HepG2 (cell line): ENCODE measurements around the gene VWA5B1. TPM values are rescaled to one million over a fixed set of nuclear protein-coding genes. Genes with fewer than 3 reads are reported as not detected.
A peak's percentile ranks its signal among the peaks of the same experiment; 100 is the strongest.

ENCODE experiments used
- ATAC-seq: fragments of 200-7000 bp; cut with Tn5 transposase; 3 replicates; pipeline ENCODE4 v1.9.1; 2020; ENCODE audit warnings: mild to moderate bottlenecking, moderate library complexity
- Bru-seq: library from RNA; stranded (reverse); fragments of 400-500 nt; gene quantifications from one replicate; lab custom pipeline; 2021; lab: Mats Ljungman, UMichigan
- BruChase-seq, 2 experiments: library from RNA; stranded (reverse); fragments of 400-500 nt; gene quantifications; one replicate each; lab custom pipeline; 2021; lab: Mats Ljungman, UMichigan
- BruUV-seq: library from RNA; stranded (reverse); fragments of 400-500 nt; replicated peaks from 2 replicates; lab custom pipeline; 2021; lab: Mats Ljungman, UMichigan
- CTCF ChIA-PET: fragments of 300-600 bp; formaldehyde crosslinking; extraction: SDS; loops from one replicate; lab custom pipeline; 2021; ENCODE audit warnings: low total read pairs, inconsistent platforms, low intra/inter-chr PET ratio; lab: Yijun Ruan, JAX
- POLR2A ChIA-PET: fragments of 350-600 bp; sonication (Branson Sonifier 250); formaldehyde crosslinking; loops from one replicate; lab custom pipeline; 2020; ENCODE audit warnings: antibody characterized with exemption, inconsistent platforms; lab: Yijun Ruan, JAX
- DNase-seq: peaks from one replicate; pipeline ENCODE4 v3.0.0-alpha.2; 2015; ENCODE audit warnings: low spot score
- FAIRE-seq: peaks from 3 replicates; lab custom pipeline; 2011; peaks lifted over from hg19 to GRCh38; lab: Jason Lieb, UNC
- H2AFZ ChIP-seq: one replicate; pipeline ENCODE4 v1.6.1; 2011; ENCODE audit warnings: low read length, inconsistent platforms
- H3K27ac ChIP-seq: fragments of 300-600 bp; 3 replicates; pipeline ENCODE4 v1.8.0; 2011; ENCODE audit warnings: mixed run types, mild to moderate bottlenecking, mixed read lengths, low read length, inconsistent platforms; ENCODE audit not compliant: insufficient read depth; ENCODE audit errors: extremely low read length
- H3K27me3 ChIP-seq, 2 experiments: fragments of 200-600 bp in 1 of 2; 2 replicates in 1 of 2; 3 replicates in 1 of 2; pipeline versions ENCODE4 v1.6.0 to v1.8.0; 2011; ENCODE audit warnings: low read length in 2 of 2, mild to moderate bottlenecking in 2 of 2, moderate library complexity in 2 of 2, inconsistent platforms in 1 of 2; ENCODE audit not compliant: insufficient read depth in 2 of 2, control insufficient read depth in 1 of 2
- H3K36me3 ChIP-seq, 2 experiments: fragments of 200-600 bp in 1 of 2; replicated peaks in 1 of 2; 2 replicates in 1 of 2; 3 replicates in 1 of 2; pipeline versions ENCODE4 v1.5.1 to v1.8.0; 2011; ENCODE audit warnings: low read length in 2 of 2, inconsistent platforms in 1 of 2; ENCODE audit not compliant: insufficient read depth in 2 of 2, control insufficient read depth in 1 of 2
- H3K4me1 ChIP-seq: 2 replicates; pipeline ENCODE4 v1.5.1; 2012; ENCODE audit warnings: low read length, inconsistent platforms; ENCODE audit not compliant: insufficient read depth
- H3K4me2 ChIP-seq: 2 replicates; pipeline ENCODE4 v1.6.0; 2011; ENCODE audit warnings: low read depth, low read length, inconsistent platforms
- H3K4me3 ChIP-seq, 3 experiments: fragments of 200-600 bp in 1 of 3; sonication (generic), shearing (Covaris generic) in 1 of 3; replicated peaks in 1 of 3; 2 replicates each; pipeline ENCODE4 v1.5.1; 2011 to 2016; ENCODE audit warnings: low read length in 3 of 3, inconsistent platforms in 2 of 3, low read depth in 2 of 3, mild to moderate bottlenecking in 2 of 3, control low read depth in 1 of 3, mixed read lengths in 1 of 3; ENCODE audit not compliant: insufficient read depth in 1 of 3
- H3K79me2 ChIP-seq: one replicate; pipeline ENCODE4 v1.6.1; 2011; ENCODE audit warnings: low read length, inconsistent platforms; ENCODE audit not compliant: insufficient read depth
- H3K9ac ChIP-seq: 2 replicates; pipeline ENCODE4 v1.6.0; 2011; ENCODE audit warnings: mild to moderate bottlenecking, low read depth, low read length, inconsistent platforms; ENCODE audit not compliant: insufficient read depth
- H3K9me3 ChIP-seq: 2 replicates; pipeline ENCODE4 v1.5.1; 2012; ENCODE audit warnings: mild to moderate bottlenecking, low read length
- H4K20me1 ChIP-seq: 2 replicates; pipeline ENCODE4 v1.6.0; 2011; ENCODE audit warnings: inconsistent platforms, mild to moderate bottlenecking, low read length, moderate library complexity; ENCODE audit not compliant: insufficient read depth
- HDAC1 ChIP-seq: sonication (generic); formaldehyde crosslinking; IDR thresholded peaks from 2 replicates; pipeline ENCODE4 v1.5.1; 2020; ENCODE audit warnings: mild to moderate bottlenecking, missing genetic modification reagents
- HMG20B ChIP-seq: conservative IDR thresholded peaks from 2 replicates; pipeline ENCODE4 v1.6.1; 2016; ENCODE audit warnings: missing genetic modification reagents, missing compliant biosample characterization
- HMGA1 ChIP-seq: sonication (generic); formaldehyde crosslinking; conservative IDR thresholded peaks from 2 replicates; pipeline ENCODE4 v1.4.0; 2020; ENCODE audit warnings: missing genetic modification reagents
- JDP2 ChIP-seq: sonication (generic); formaldehyde crosslinking; IDR thresholded peaks from 2 replicates; pipeline ENCODE4 v1.8.1; 2022; ENCODE audit warnings: missing genetic modification reagents, borderline replicate concordance
- MYNN ChIP-seq: sonication (generic); formaldehyde crosslinking; IDR thresholded peaks from 2 replicates; pipeline ENCODE4 v1.4.0; 2020; ENCODE audit warnings: mild to moderate bottlenecking, low read depth, missing genetic modification reagents
- ZBTB21 ChIP-seq: sonication (generic); formaldehyde crosslinking; IDR thresholded peaks from 2 replicates; pipeline ENCODE4 v1.4.0; 2020; ENCODE audit warnings: missing genetic modification reagents
- ZNF34 ChIP-seq: sonication (generic); formaldehyde crosslinking; IDR thresholded peaks from 2 replicates; pipeline ENCODE4 v1.4.0; 2020; ENCODE audit warnings: mild to moderate bottlenecking, missing genetic modification reagents, borderline replicate concordance
- ZNF550 ChIP-seq: sonication (generic); formaldehyde crosslinking; IDR thresholded peaks from 2 replicates; pipeline ENCODE4 v1.4.0; 2020; ENCODE audit warnings: mild to moderate bottlenecking, missing genetic modification reagents, borderline replicate concordance
- ZNF629 ChIP-seq: sonication (generic); formaldehyde crosslinking; conservative IDR thresholded peaks from 2 replicates; pipeline ENCODE4 v1.5.0; 2020; ENCODE audit warnings: missing genetic modification reagents
- WGBS: methylation state at CpG from one replicate; pipeline ENCODE4 v1.1.6; 2017; ENCODE audit warnings: low lambda C conversion rate; 5-methylcytosine and 5-hydroxymethylcytosine counted together
- in situ Hi-C: cut with HindIII; loops from 2 replicates; pipeline ENCODE4 v1.10.0; 2017; ENCODE audit warnings: low pct_unique_long_range_greater_than_20kb; ENCODE audit not compliant: extremely low pct_ligation_motif_present
- intact Hi-C: fragments of 100-400 bp; cut with micrococcal nuclease; formaldehyde crosslinking; loops from one replicate; pipeline ENCODE4 v1.10.0; 2022; ENCODE audit not compliant: unreplicated experiment
- long read RNA-seq, 2 experiments: library from RNA in 1 of 2; library from polyadenylated mRNA in 1 of 2; stranded (forward) in 1 of 2; unstranded in 1 of 2; transcript quantifications; one replicate each; pipeline ENCODE4 v2.0.0, GENCODE V29; 2019 to 2022
- polyA minus RNA-seq, 3 experiments: library from RNA; depleted of rRNA, polyadenylated mRNA; stranded (reverse); fragments of >200 nt; gene quantifications; 2 replicates each; pipeline ENCODE4 v1.2.3, GENCODE V29; 2011; ENCODE audit warnings: low replicate concordance in 1 of 3
- polyA plus RNA-seq, 8 experiments: library from polyadenylated mRNA; depleted of rRNA in 3 of 8; stranded (reverse) in 7 of 8; unstranded in 1 of 8; fragments of >200 nt; fragmentation: Illumina TruSeq in 4 of 8; extraction: Trizol in 4 of 8; gene quantifications; 2 replicates each; pipeline versions ENCODE4 v1.2.1 to v1.2.3, GENCODE V29; 2011 to 2016; ENCODE audit warnings: low read depth in 4 of 8, missing spikeins in 1 of 8, mixed read lengths in 1 of 8; ENCODE audit not compliant: insufficient read depth in 1 of 8
- total RNA-seq, 5 experiments: library from RNA; depleted of rRNA; stranded (reverse); fragments of >200 nt; fragmentation: Illumina TruSeq; extraction: Trizol; gene quantifications; 2 replicates each; pipeline ENCODE4 v1.2.3, GENCODE V29; 2016; ENCODE audit warnings: low read depth in 1 of 5
- TF ChIP-seq, protein P1 (sequence below): sonication (generic); formaldehyde crosslinking; IDR thresholded peaks from 2 replicates; pipeline ENCODE4 v1.5.1; 2020; ENCODE audit warnings: missing genetic modification reagents, mild to moderate bottlenecking, borderline replicate concordance
- TF ChIP-seq, protein P2 (sequence below): sonication (generic); formaldehyde crosslinking; IDR thresholded peaks from 2 replicates; pipeline ENCODE4 v1.8.0; 2022; ENCODE audit warnings: missing genetic modification reagents, mild to moderate bottlenecking, borderline replicate concordance
- TF ChIP-seq, protein P3 (sequence below): IDR thresholded peaks from 2 replicates; pipeline ENCODE4 v1.6.1; 2016; ENCODE audit warnings: low read depth, borderline replicate concordance

Gene VWA5B1, protein sequence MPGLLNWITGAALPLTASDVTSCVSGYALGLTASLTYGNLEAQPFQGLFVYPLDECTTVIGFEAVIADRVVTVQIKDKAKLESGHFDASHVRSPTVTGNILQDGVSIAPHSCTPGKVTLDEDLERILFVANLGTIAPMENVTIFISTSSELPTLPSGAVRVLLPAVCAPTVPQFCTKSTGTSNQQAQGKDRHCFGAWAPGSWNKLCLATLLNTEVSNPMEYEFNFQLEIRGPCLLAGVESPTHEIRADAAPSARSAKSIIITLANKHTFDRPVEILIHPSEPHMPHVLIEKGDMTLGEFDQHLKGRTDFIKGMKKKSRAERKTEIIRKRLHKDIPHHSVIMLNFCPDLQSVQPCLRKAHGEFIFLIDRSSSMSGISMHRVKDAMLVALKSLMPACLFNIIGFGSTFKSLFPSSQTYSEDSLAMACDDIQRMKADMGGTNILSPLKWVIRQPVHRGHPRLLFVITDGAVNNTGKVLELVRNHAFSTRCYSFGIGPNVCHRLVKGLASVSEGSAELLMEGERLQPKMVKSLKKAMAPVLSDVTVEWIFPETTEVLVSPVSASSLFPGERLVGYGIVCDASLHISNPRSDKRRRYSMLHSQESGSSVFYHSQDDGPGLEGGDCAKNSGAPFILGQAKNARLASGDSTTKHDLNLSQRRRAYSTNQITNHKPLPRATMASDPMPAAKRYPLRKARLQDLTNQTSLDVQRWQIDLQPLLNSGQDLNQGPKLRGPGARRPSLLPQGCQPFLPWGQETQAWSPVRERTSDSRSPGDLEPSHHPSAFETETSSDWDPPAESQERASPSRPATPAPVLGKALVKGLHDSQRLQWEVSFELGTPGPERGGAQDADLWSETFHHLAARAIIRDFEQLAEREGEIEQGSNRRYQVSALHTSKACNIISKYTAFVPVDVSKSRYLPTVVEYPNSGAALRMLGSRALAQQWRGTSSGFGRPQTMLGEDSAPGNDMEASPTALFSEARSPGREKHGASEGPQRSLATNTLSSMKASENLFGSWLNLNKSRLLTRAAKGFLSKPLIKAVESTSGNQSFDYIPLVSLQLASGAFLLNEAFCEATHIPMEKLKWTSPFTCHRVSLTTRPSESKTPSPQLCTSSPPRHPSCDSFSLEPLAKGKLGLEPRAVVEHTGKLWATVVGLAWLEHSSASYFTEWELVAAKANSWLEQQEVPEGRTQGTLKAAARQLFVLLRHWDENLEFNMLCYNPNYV
- total RNA-seq (2016; rRNA removed; fragmentation: Illumina TruSeq; extraction: Trizol) = not detected in 2 replicates
- not detected in 2 replicates for total RNA-seq (2016; cell fraction: cytosol; rRNA removed; fragmentation: Illumina TruSeq; extraction: Trizol; ENCODE audit: low read depth)
- total RNA-seq (2016; cell fraction: insoluble cytoplasmic fraction; rRNA removed; fragmentation: Illumina TruSeq; extraction: Trizol) = not detected in 2 replicates
- total RNA-seq (2016; cell fraction: membrane; rRNA removed; fragmentation: Illumina TruSeq; extraction: Trizol) = not detected in 2 replicates
- total RNA-seq (2016; cell fraction: nucleus; rRNA removed; fragmentation: Illumina TruSeq; extraction: Trizol) = not detected in 2 replicates
- not detected in 2 replicates for polyA plus RNA-seq (2011; rRNA removed)
- not detected in 2 replicates for polyA plus RNA-seq (2011; cell fraction: cytosol; rRNA removed)
- not detected in 2 replicates for polyA plus RNA-seq (2011; cell fraction: nucleus; rRNA removed)
- polyA plus RNA-seq (2012) = not detected in 2 replicates
- polyA plus RNA-seq (2016; cell fraction: cytosol; fragmentation: Illumina TruSeq; extraction: Trizol; ENCODE audit: low read depth) = not detected in 2 replicates
- polyA plus RNA-seq (2016; cell fraction: insoluble cytoplasmic fraction; fragmentation: Illumina TruSeq; extraction: Trizol; ENCODE audit: low read depth) = not detected in 2 replicates
- polyA plus RNA-seq (2016; cell fraction: membrane; fragmentation: Illumina TruSeq; extraction: Trizol; ENCODE audit: low read depth) = not detected in 2 replicates
- polyA plus RNA-seq (2016; cell fraction: nucleus; fragmentation: Illumina TruSeq; extraction: Trizol; ENCODE audit: insufficient read depth, low read depth) = not detected in 2 replicates
- not detected in 2 replicates for polyA minus RNA-seq (2011; rRNA and poly(A)+ RNA removed; ENCODE audit: low replicate concordance)
- not detected in 2 replicates for polyA minus RNA-seq (2011; cell fraction: cytosol; rRNA and poly(A)+ RNA removed)
- polyA minus RNA-seq (2011; cell fraction: nucleus; rRNA and poly(A)+ RNA removed) = not detected in 2 replicates
- not detected for Bru-seq, nascent RNA
- BruChase-seq, experiment 1, labeled RNA remaining after a 6-hour chase = not detected
- not detected for BruChase-seq, experiment 2, labeled RNA remaining after a 2-hour chase
- long read RNA-seq, experiment 1 = 0 reads
- long read RNA-seq, experiment 2 = 0 reads

- BruUV-seq = no TSS peak
- Histone ChIP-seq H3K9ac (no peak within 1 kb of the TSS), H3K79me2 (no peaks in the 10 kb centered on the region), H3K9me3 (no peaks in the 10 kb centered on the region), H3K36me3 (no peaks in the 10 kb centered on the region), H3K4me3 (no peak within 1 kb of the TSS), H3K4me2 (no peak within 1 kb of the TSS), H3K27me3 (peaks cover 0 to 66% of the 10 kb centered on the region in 2 experiments; a peak in 4 of 5 replicates), H2AFZ (no peak within 1 kb of the TSS), H3K27ac (no peak within 1 kb of the TSS), H4K20me1 (no peaks in the 10 kb centered on the region), H3K4me1 (no peaks in the 10 kb centered on the region)
- POLR2A ChIA-PET = no interaction called here
- FAIRE-seq (no peak), DNase-seq (no peak), ATAC-seq (peak; percentile 38; the same call in 2 of the 3 replicates)
- intact Hi-C loops = no loop called here
- in situ Hi-C loops = no loop called here
- WGBS = 12% methylated on average over 10 of the region's 16 CpGs
- CTCF ChIA-PET = no interaction called here
- no peak for TF ChIP-seq HMGA1
- TF ChIP-seq, protein P1, sequence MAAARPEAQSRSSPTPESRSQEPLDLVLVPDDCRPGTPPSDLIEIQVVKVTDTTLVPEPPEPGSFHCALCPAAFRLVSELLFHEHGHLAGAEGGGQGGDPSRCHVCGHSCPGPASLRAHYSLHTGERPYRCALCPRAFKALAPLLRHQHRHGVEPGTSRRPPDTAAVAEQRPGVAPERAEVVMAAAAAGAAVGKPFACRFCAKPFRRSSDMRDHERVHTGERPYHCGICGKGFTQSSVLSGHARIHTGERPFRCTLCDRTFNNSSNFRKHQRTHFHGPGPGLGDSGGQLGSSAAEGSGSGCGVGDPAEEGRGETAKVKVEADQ (CRISPR knock-in tag) = no peak
- TF ChIP-seq, protein P2, sequence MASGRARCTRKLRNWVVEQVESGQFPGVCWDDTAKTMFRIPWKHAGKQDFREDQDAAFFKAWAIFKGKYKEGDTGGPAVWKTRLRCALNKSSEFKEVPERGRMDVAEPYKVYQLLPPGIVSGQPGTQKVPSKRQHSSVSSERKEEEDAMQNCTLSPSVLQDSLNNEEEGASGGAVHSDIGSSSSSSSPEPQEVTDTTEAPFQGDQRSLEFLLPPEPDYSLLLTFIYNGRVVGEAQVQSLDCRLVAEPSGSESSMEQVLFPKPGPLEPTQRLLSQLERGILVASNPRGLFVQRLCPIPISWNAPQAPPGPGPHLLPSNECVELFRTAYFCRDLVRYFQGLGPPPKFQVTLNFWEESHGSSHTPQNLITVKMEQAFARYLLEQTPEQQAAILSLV = no peak
- TF ChIP-seq ZNF629 (CRISPR knock-in tag) = no peak
- no peak for TF ChIP-seq HDAC1
- TF ChIP-seq ZBTB21 = no peak
- TF ChIP-seq JDP2 (CRISPR knock-in tag) = no peak
- TF ChIP-seq MYNN (CRISPR knock-in tag) = no peak
- no peak for TF ChIP-seq ZNF34 (CRISPR knock-in tag)
- TF ChIP-seq ZNF550 = no peak
- TF ChIP-seq HMG20B (CRISPR knock-in tag) = no peak
- TF ChIP-seq, protein P3, sequence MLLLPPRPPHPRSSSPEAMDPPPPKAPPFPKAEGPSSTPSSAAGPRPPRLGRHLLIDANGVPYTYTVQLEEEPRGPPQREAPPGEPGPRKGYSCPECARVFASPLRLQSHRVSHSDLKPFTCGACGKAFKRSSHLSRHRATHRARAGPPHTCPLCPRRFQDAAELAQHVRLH = no peak
Observed at GRCh38 chr1:20290624-20291597, at the start of gene VWA5B1. Gene VWA5B1 (plus strand): TSS chr1:20290875. CDS start chr1:20310602, 19,727 bp downstream.
